ENCODE data around the gene DCST1. TPM values are rescaled to one million over a fixed set of nuclear protein-coding genes. Genes with fewer than 3 reads are reported as not detected.

The DCST1 gene
- total and polyA plus RNA-seq, 2 of the 13 experiments (the other 11 are each of a cell fraction or from before 2014, with no cell fraction given) = 0.04 TPM; not detected in 1

DNA sequence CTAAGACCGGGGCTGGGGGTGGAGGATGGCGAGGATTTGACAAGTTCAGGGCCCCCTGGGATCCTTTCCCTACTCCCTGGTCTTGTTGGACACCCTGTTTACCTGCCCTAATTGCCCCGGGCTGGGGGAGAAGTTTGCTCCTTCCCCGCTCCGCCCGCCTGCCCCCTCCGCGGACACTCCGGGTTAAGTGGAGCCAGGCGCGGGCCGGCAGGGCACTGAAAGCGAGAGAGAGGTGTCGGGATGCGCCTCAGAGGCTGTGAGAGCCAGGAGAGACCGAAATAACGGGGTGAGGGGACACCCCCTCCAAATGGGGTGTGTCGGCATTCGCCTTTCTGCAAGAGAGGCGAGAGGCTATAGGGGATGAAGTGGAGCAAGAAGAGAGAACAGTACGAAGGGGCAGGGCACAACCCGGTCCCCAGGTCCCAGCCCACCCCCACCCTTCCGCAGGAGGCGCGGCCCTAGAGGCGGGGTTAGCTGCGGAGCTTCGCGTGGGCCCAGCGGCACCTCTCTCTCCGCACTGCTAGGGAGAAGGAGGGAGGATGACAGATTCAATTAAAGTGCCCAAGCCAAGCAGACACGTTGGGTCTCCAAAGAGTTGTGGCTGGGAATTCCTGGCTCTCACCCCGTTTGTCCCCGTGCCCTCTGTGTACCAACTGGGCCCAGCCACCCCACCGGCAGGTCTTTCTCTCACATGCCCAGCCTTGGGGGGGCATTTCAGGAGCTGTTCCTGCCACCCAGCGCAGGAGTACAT is 48.9 kb downstream of the DCST1 start:
- peaks cover 88% of the 10 kb centered on the region for H3K4me1 ChIP-seq (ENCODE audit: insufficient read depth, low read length)
- in situ Hi-C loops (cut with HindIII; ENCODE audit: extremely low pct_ligation_motif_present, low pct_unique_long_range_greater_than_20kb) = no loop called here
- no peaks in the 10 kb centered on the region for H3K9me3 ChIP-seq (ENCODE audit: low read length)
- DNase-seq (ENCODE audit: low spot score) = no peak
- H3K9ac ChIP-seq (ENCODE audit: insufficient read depth, low read depth, low read length) = no peak overlapping the region
- no peaks in the 10 kb centered on the region for H3K36me3 ChIP-seq (replicated peaks in 1 of 2; ENCODE audit: control insufficient read depth in 1 of 2, insufficient read depth in 2 of 2, low read length in 2 of 2)
- 5% methylated on average over 30 of the region's 36 CpGs for WGBS (ENCODE audit: low lambda C conversion rate)
- H3K4me3 ChIP-seq (replicated peaks in 1 of 3; ENCODE audit: insufficient read depth in 1 of 3, low read depth in 2 of 3, low read length in 3 of 3) = peak overlapping the region; percentile 22 to 70 (median 41); a peak in 5 of 6 replicates
- H3K27ac ChIP-seq (ENCODE audit: extremely low read length, insufficient read depth, low read length) = no peak overlapping the region
- H3K27me3 ChIP-seq (ENCODE audit: control insufficient read depth in 1 of 2, insufficient read depth in 2 of 2, low read length in 2 of 2) = peaks cover 27 to 68% of the 10 kb centered on the region in 2 experiments
- BruUV-seq (replicated peaks) = no TSS peak
- CTCF ChIA-PET (ENCODE audit: low intra/inter-chr PET ratio, low total read pairs) = interaction anchor here (1.4 kb wide), 1 partner anchor 81 kb away, joined by 4 read pairs; the partner anchor contains the start of gene ZBTB7B
- no peak overlapping the region for H2AFZ ChIP-seq (ENCODE audit: low read length)
- H3K79me2 ChIP-seq (ENCODE audit: insufficient read depth, low read length) = no peaks in the 10 kb centered on the region
- POLR2A ChIA-PET = no interaction called here
- FAIRE-seq = no peak
- H4K20me1 ChIP-seq (ENCODE audit: insufficient read depth, low read length) = peaks cover 4% of the 10 kb centered on the region; the same call in 1 of the 2 replicates
- no peak for ATAC-seq
- H3K4me2 ChIP-seq (ENCODE audit: low read depth, low read length) = peak overlapping the region; percentile 90
- intact Hi-C loops (cut with micrococcal nuclease; ENCODE audit: unreplicated experiment) = loop anchor here (5.0 to 10.0 kb wide), 2 partner anchors 35 to 178 kb away; no protein-coding TSS in a partner anchor
- TF ChIP-seq SSRP1 (CRISPR knock-in tag; IDR thresholded peaks at IDR 0.05) (no peak), SALL1 (CRISPR knock-in tag; IDR thresholded peaks at IDR 0.05) (0 out of 2 replicates have a peak, but pooled peaks have one; percentile 1), RBAK (CRISPR knock-in tag; IDR thresholded peaks at IDR 0.05) (no peak), EZH2 (conservative IDR thresholded peaks at IDR 0.05; ENCODE audit: low read depth, low read length) (0 out of 2 replicates have a peak, but pooled peaks have one; percentile 38), CHD4 (IDR thresholded peaks at IDR 0.05; ENCODE audit: borderline replicate concordance, low read length) (no peak), ZNF232 (CRISPR knock-in tag; IDR thresholded peaks at IDR 0.05; ENCODE audit: borderline replicate concordance) (no peak), HNRNPLL (IDR thresholded peaks at IDR 0.05; ENCODE audit: low read depth, low read length, poor library complexity, severe bottlenecking) (peak; percentile 21), ZNF138 (CRISPR knock-in tag; IDR thresholded peaks at IDR 0.05; ENCODE audit: low read depth) (no peak), MTF2 (CRISPR knock-in tag; IDR thresholded peaks at IDR 0.05; ENCODE audit: borderline replicate concordance) (peak; percentile 62)
- TF ChIP-seq, protein P1, sequence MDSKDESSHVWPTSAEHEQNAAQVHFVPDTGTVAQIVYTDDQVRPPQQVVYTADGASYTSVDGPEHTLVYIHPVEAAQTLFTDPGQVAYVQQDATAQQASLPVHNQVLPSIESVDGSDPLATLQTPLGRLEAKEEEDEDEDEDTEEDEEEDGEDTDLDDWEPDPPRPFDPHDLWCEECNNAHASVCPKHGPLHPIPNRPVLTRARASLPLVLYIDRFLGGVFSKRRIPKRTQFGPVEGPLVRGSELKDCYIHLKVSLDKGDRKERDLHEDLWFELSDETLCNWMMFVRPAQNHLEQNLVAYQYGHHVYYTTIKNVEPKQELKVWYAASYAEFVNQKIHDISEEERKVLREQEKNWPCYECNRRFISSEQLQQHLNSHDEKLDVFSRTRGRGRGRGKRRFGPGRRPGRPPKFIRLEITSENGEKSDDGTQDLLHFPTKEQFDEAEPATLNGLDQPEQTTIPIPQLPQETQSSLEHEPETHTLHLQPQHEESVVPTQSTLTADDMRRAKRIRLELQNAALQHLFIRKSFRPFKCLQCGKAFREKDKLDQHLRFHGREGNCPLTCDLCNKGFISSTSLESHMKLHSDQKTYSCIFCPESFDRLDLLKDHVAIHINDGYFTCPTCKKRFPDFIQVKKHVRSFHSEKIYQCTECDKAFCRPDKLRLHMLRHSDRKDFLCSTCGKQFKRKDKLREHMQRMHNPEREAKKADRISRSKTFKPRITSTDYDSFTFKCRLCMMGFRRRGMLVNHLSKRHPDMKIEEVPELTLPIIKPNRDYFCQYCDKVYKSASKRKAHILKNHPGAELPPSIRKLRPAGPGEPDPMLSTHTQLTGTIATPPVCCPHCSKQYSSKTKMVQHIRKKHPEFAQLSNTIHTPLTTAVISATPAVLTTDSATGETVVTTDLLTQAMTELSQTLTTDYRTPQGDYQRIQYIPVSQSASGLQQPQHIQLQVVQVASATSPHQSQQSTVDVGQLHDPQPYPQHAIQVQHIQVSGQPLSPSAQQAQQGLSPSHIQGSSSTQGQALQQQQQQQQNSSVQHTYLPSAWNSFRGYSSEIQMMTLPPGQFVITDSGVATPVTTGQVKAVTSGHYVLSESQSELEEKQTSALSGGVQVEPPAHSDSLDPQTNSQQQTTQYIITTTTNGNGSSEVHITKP (CRISPR knock-in tag; IDR thresholded peaks at IDR 0.05; ENCODE audit: low read depth) = no peak
- TF ChIP-seq, protein P2, sequence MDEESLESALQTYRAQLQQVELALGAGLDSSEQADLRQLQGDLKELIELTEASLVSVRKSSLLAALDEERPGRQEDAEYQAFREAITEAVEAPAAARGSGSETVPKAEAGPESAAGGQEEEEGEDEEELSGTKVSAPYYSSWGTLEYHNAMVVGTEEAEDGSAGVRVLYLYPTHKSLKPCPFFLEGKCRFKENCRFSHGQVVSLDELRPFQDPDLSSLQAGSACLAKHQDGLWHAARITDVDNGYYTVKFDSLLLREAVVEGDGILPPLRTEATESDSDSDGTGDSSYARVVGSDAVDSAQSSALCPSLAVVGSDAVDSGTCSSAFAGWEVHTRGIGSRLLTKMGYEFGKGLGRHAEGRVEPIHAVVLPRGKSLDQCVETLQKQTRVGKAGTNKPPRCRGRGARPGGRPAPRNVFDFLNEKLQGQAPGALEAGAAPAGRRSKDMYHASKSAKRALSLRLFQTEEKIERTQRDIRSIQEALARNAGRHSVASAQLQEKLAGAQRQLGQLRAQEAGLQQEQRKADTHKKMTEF (CRISPR knock-in tag; IDR thresholded peaks at IDR 0.05) = no peak
- TF ChIP-seq, protein P3, sequence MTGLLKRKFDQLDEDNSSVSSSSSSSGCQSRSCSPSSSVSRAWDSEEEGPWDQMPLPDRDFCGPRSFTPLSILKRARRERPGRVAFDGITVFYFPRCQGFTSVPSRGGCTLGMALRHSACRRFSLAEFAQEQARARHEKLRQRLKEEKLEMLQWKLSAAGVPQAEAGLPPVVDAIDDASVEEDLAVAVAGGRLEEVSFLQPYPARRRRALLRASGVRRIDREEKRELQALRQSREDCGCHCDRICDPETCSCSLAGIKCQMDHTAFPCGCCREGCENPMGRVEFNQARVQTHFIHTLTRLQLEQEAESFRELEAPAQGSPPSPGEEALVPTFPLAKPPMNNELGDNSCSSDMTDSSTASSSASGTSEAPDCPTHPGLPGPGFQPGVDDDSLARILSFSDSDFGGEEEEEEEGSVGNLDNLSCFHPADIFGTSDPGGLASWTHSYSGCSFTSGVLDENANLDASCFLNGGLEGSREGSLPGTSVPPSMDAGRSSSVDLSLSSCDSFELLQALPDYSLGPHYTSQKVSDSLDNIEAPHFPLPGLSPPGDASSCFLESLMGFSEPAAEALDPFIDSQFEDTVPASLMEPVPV (CRISPR knock-in tag; IDR thresholded peaks at IDR 0.05) = no peak
